Renal pelvis (tissue), 12 donors: ENCODE measurements around the gene SYP. TPM values are rescaled to one million over a fixed set of nuclear protein-coding genes. Genes with fewer than 3 reads are reported as not detected.

Experiments used
- DNase-seq: peaks from one replicate; pipeline ENCODE4 v3.0.0-alpha.2; 2013
- long read RNA-seq, 16 experiments: transcript quantifications; one replicate each; lab custom pipeline, GENCODE V29; 2026
- polyA plus RNA-seq, 3 donors: library from polyadenylated mRNA; unstranded; fragments of 120-200 nt; gene quantifications; one replicate each; pipeline ENCODE4 v1.2.1, GENCODE V29; 2013; ENCODE audit not compliant: insufficient read length in 3 of 3

SYP gene
- 1 to 10 TPM; 2.9 to 3.3 (median 2.9) TPM for polyA plus RNA-seq
- long read RNA-seq, donor 1, partial matches to known transcripts, result 0 of 1 reads
- long read RNA-seq, donor 1, other reads (novel, unspliced or antisense), result 0 of 1 reads
- long read RNA-seq, donor 2, result 0 reads
- long read RNA-seq, donor 3, partial matches to known transcripts, result 0 of 1 reads
- long read RNA-seq, donor 3, other reads (novel, unspliced or antisense), result 0 of 1 reads
- long read RNA-seq, donor 4, partial matches to known transcripts, result 0 of 1 reads
- long read RNA-seq, donor 4, other reads (novel, unspliced or antisense), result 0 of 1 reads
- long read RNA-seq, donor 5, result 0 reads
- long read RNA-seq, donor 6, result 0 reads
- long read RNA-seq, donor 7, result 0 reads
- long read RNA-seq, donor 8, result 0 reads
- long read RNA-seq, donor 9, result 0 reads
- long read RNA-seq, donor 10, result 0 reads
- long read RNA-seq, donor 11, partial matches to known transcripts, result 0 of 1 reads
- long read RNA-seq, donor 11, other reads (novel, unspliced or antisense), result 0 of 1 reads
- long read RNA-seq, donor 12, partial matches to known transcripts, result 0 of 1 reads
- long read RNA-seq, donor 12, other reads (novel, unspliced or antisense), result 0 of 1 reads
- long read RNA-seq, donor 13, result 0 reads
- long read RNA-seq, donor 14, result 0 reads
- long read RNA-seq, donor 15, partial matches to known transcripts, result 0 of 5 reads
- long read RNA-seq, donor 15, other reads (novel, unspliced or antisense), result 0 of 5 reads
- long read RNA-seq, donor 16, partial matches to known transcripts, result 0 of 1 reads
- long read RNA-seq, donor 16, other reads (novel, unspliced or antisense), result 0 of 1 reads

GRCh38 chrX:49199906-49200771, at the start of gene SYP:
Gene SYP, minus strand, starts transcription at chrX:49200193. Its CDS starts 7 bp downstream, at chrX:49200186.
- DNase-seq, result peak; percentile 79

GRCh38 chrX:49249616-49250015, 49.6 kb upstream of the SYP start:
- no peak for DNase-seq

GRCh38 chrX:49249071-49249470, 49.1 kb upstream of the SYP start:
- no peak for DNase-seq

GRCh38 chrX:49247916-49248811, 48.2 kb upstream of the SYP start:
- no peak for DNase-seq

GRCh38 chrX:49247346-49247745, 47.4 kb upstream of the SYP start:
- DNase-seq, result no peak

- DNase-seq, result no peak
These were observed 46.5 kb upstream of the SYP start for GRCh38 chrX:49246541-49246940.

- DNase-seq, result no peak
These were observed 44.2 kb upstream of the SYP start for GRCh38 chrX:49244207-49244606.

- DNase-seq, result no peak
These were observed 43.2 kb upstream of the SYP start for GRCh38 chrX:49243166-49243565.

- no peak for DNase-seq
These were observed 42.6 kb upstream of the SYP start for GRCh38 chrX:49242545-49243066.

GRCh38 chrX:49238735-49239134, 38.7 kb upstream of the SYP start:
- DNase-seq, result no peak

GRCh38 chrX:49237060-49237459, 37.1 kb upstream of the SYP start:
- DNase-seq, result no peak

GRCh38 chrX:49233887-49234555, 34.0 kb upstream of the SYP start:
- no peak for DNase-seq

GRCh38 chrX:49233176-49233575, 33.2 kb upstream of the SYP start, which contains the start of gene CACNA1F:
Gene CACNA1F, minus strand, starts transcription at chrX:49233340. Its CDS starts 31 bp downstream, at chrX:49233309.
- no peak for DNase-seq

- DNase-seq, result no peak
These were observed 32.5 kb upstream of the SYP start for GRCh38 chrX:49232525-49232924.

GRCh38 chrX:49231333-49232000, 31.5 kb upstream of the SYP start:
- no peak for DNase-seq

- DNase-seq, result no peak
These were observed 30.7 kb upstream of the SYP start for GRCh38 chrX:49230500-49231232.

GRCh38 chrX:49228185-49228584, 28.2 kb upstream of the SYP start:
- DNase-seq, result no peak

- no peak for DNase-seq
These were observed 27.7 kb upstream of the SYP start for GRCh38 chrX:49227726-49228125.

GRCh38 chrX:49226946-49227345, 27.0 kb upstream of the SYP start:
- DNase-seq, result no peak
